ENCODE results near the gene RGS18.

DNA sequence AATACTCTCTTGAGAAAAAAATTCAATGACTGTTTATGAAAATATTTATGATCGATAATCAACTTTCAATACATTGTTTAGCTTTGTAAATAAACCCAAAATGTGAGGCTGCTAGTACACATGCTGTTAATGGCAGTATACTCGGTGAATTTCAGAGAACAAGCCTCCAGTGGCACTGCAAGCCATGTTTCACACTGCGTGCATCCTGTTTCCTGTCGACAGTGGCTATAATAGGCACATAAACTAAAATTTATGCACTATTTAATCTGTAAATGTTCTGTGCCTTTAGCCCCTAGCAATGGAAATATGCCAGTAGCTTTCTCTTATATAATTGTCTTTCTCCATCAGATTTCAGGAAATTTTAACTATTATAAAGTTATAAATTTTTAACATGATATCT, 26.3 kb upstream of the RGS18 start:
- TF ChIP-seq, protein P1, sequence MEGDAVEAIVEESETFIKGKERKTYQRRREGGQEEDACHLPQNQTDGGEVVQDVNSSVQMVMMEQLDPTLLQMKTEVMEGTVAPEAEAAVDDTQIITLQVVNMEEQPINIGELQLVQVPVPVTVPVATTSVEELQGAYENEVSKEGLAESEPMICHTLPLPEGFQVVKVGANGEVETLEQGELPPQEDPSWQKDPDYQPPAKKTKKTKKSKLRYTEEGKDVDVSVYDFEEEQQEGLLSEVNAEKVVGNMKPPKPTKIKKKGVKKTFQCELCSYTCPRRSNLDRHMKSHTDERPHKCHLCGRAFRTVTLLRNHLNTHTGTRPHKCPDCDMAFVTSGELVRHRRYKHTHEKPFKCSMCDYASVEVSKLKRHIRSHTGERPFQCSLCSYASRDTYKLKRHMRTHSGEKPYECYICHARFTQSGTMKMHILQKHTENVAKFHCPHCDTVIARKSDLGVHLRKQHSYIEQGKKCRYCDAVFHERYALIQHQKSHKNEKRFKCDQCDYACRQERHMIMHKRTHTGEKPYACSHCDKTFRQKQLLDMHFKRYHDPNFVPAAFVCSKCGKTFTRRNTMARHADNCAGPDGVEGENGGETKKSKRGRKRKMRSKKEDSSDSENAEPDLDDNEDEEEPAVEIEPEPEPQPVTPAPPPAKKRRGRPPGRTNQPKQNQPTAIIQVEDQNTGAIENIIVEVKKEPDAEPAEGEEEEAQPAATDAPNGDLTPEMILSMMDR (IDR thresholded peaks at IDR 0.05): no peak
- no peak for TF ChIP-seq POLR2A (IDR thresholded peaks at IDR 0.05)
